Forelimb muscle (tissue), 1 donor: Measurements from ENCODE around the gene IFITM5. TPM values are rescaled to one million over a fixed set of nuclear protein-coding genes. Genes with fewer than 3 reads are reported as not detected.
"Not testable (repeated sequence)": the region's sequence is repeated elsewhere in the genome, so short reads cannot be mapped to it uniquely, and the experiment has no call there.

Source experiments
- DNase-seq: peaks from one replicate; pipeline ENCODE4 v3.0.0-alpha.2; 2013; ENCODE audit warnings: low read depth
- polyA plus RNA-seq: library from polyadenylated mRNA; unstranded; fragments of 120-200 nt; gene quantifications from one replicate; pipeline ENCODE4 v1.2.1, GENCODE V29; 2013; ENCODE audit not compliant: insufficient read length

Gene IFITM5
- polyA plus RNA-seq, 1 donor, result not detected

- no peak for DNase-seq
Measured at GRCh38 chr11:295351-296170, 3.8 kb downstream of the IFITM5 start.

DNA sequence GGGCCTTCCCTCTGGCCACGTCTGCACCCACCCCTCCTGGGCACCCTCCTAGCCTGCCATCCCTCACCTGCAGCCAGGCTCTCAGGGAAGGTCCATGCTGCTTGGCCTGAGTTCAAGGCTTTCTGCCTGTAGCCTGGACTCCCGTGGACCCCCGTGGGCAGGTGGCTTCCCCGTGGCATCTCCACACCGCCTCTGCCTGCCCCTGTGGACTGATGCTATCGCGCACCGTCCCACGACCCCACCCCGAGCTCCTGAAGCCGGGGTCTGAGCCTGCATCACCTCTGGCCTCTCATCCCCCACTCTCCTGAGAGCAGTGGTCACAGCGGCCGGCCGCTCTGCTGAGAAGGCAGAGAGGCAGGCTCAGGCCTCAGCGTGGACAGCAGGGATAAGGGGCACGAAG lies 4.5 kb downstream of the IFITM5 start:
- DNase-seq, result no peak

DNA sequence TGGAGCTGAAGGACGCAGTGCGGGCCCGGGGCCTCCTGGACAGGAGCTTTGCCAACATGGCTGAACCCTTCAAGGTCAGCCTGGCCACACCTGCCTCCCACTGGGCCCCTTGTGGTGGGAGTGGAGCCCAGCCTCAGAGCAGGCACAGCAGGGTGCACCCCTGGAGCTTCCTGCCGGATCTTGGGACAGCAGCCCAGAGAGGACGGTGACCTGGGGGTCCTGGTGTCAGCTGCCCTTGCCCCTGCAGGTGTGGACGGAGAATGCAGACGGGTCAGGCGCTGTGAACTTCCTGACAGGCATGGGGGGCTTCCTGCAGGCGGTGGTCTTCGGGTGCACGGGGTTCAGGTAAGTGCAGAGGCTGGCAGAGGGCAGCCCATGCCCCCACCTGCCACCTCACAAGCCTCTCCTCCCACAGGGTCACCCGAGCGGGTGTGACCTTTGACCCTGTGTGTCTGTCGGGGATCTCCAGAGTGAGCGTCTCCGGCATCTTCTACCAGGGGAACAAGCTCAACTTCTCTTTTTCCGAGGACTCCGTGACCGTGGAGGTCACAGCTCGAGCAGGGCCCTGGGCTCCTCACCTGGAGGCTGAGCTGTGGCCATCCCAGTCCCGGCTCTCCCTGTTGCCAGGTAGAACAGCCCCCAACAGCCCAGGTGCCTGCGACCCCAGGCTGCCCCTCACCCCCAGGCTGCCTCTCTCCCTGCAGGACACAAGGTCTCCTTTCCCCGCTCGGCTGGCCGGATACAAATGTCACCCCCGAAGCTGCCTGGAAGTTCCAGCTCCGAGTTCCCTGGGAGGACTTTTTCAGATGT lies 5.3 kb downstream of the IFITM5 start:
- DNase-seq, result no peak

DNA sequence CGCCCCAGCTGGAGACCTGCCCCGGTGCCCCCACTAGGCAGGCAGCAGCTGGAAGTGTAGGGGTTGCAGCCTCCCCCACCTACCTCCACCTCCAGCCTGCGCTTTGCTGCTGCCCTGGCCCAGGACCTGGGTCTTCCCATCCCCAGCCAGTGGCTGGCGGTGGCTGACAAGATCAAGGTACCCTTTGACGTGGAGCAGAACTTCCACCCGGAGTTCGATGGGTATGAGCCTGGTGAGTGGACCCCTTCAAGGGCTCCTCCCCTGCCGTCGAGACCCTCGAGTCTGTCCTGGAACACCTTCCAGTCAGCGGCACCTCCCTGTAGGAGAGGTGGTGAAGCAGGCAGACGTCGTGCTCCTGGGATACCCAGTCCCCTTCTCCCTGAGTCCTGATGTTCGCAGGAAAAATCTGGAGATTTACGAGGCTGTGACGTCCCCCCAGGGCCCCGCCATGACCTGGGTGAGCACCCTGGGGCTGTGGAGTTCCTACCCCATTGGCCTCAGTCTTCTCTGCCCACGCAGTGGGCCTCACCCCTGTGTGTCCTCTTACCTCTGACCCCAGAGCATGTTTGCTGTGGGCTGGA lies 6.0 kb downstream of the IFITM5 start:
- DNase-seq, result no peak

- no peak for DNase-seq
Measured at GRCh38 chr11:292211-293121, 6.9 kb downstream of the IFITM5 start.

DNA sequence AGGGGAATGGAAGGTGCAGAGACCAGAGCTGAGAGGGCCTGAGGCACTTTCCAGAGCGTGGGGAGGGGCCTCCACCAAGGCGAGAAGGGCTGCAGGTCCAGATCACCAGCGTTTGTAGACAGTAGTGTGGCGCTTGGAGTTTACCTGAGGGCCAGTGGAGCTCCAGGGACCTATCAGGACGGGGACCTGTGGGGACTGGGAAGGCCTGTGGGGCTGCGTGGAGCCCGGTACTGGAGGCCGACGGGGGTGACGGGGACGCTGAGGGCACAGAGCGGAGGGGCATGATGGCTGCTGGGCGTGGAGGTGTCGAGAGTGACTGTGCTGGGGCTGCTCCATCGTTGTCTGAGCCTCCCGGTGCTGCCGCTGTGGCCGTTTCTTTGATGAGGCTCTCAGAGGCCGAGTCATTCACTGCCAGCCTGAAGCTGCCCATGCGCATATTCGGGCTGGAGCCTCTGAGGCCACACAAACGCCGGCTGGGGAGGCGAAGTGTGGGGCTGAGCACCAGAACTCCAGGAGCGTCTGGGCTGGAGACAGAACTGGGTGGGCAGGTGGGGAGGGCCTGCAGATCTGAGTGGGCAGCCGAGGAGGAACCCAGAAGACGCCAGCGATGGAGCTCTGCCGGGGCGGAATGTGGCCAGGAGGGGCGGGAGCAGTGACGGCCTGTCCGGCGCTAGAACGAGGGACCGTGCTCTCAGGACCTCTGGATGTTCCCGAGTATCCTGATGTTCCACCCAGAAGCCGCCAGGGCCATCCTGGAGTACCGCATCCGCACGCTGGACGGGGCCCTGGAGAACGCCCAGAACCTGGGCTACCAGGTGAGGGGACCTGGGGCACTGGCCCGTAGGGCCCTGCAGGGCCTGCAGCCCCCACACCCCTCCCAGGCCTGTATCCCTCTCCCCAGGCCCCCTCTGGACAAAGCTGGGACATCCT lies 7.8 kb downstream of the IFITM5 start:
- DNase-seq, result no peak

- DNase-seq, result no peak
Measured at GRCh38 chr11:290621-291231, 8.6 kb downstream of the IFITM5 start.

- no peak for DNase-seq
Measured at GRCh38 chr11:289712-290620, 9.4 kb downstream of the IFITM5 start.

DNA sequence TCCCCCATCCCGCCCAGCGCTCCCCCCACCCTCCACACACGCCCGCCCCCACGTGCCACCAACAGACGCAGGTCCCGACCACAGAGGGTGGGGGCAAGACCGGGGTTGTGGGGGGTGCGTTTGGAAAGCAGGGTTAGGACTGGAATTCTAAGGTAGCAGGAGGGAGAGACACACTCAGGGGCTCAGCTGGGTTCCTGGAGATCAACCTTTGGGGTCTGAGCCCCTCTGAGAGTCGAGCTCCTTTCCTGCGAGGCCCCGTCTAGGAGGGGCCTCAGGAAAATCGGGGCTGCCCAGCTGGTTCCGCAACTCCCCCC lies 10.0 kb downstream of the IFITM5 start:
- no peak for DNase-seq

DNA sequence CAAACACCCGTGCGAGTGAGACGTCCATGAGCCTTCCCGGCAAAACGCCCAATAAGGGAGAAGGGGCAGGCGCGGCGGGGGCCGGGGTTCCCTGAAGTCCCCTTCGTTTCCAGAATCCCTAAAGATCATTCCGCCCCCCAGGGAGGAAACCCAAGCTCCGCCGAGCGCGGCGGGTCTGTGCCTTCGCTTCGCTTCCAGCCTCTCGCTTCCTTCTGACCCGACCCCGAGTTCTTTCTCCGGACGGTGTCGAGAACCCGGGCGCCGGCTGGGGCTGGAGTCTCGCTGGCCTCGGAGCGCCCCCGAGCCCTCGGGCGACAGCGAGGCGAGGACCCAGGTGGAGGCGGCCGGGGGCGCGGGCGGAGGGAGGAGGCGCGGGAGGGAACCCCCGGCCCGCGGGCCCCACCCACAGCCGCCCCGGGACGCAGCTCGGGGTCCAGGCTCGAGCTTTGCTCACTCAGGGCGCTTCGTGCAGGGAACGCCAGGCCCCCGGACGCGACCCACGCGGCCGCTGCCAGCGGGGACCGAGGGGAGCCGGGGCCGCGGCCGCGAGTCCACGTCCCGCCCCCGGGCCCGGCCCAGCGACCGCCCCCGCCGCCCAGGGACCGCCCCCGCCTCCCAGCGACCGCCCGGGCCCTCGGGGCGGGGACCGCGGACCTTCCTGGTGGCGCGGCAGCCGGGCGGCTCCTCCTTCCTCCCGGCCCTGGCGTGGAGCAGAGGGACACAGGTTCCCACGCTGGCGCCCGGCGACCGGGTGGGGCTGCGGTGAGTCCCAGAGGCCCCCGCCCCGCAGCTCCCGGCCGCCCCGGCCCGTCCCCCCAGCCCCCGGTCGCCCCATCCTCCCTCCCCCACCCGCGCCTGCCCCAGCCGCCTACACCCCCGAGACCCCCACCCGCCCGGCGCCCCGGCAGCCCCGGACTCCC lies 10.6 kb downstream of the IFITM5 start, which contains the start of gene PGGHG:
Gene PGGHG (plus strand): TSS at position 649 of the 920 bp plus-strand sequence. CDS start 691 bp downstream, outside the sequence.
- DNase-seq, result no peak

GRCh38 chr11:287821-288477 lies 11.4 kb downstream of the IFITM5 start:
- DNase-seq, result no peak

- not testable (repeated sequence) for DNase-seq
Measured at GRCh38 chr11:286977-287820, 12.1 kb downstream of the IFITM5 start.

- DNase-seq, result no peak
Measured at GRCh38 chr11:285894-286220, 13.5 kb downstream of the IFITM5 start.

- no peak for DNase-seq
Measured at GRCh38 chr11:285021-285893, 14.1 kb downstream of the IFITM5 start.
